ENCODE measurements around the gene BCR.

DNA sequence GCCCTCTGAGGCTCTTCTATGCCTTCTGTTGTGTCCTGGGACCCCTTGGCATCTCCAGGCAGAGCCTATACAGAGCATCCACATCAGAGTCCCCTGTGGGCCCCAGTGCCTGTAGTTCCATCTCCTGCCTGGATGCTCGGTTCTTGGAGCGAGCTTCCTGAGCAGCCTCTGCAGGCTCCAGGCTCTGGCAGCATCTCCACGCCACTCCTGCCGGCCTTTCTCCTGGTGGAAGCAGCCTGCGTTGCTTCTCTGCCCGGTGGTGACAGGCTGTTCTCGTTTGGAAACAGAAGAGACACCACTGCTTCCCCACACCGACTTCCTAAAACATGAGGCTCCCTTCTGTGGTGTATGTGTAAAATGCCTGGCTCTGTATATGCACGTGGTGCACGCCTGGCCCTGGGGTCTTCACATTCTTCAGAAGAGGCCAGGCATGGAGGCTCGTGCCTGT lies 52.8 kb downstream of the BCR start:
- TF ChIP-seq RCOR1 (IDR thresholded peaks at IDR 0.05; ENCODE audit: insufficient replicate concordance, low read length) (no peak), POLR2A (IDR thresholded peaks at IDR 0.05; ENCODE audit: low read depth, low read length) (no peak), RFX5 (IDR thresholded peaks at IDR 0.05; ENCODE audit: low read depth, low read length) (no peak), CEBPB (IDR thresholded peaks at IDR 0.05; ENCODE audit: low read depth, low read length) (no peak), NFE2L2 (IDR thresholded peaks at IDR 0.05; ENCODE audit: low read depth, low read length) (no peak), SMC3 (IDR thresholded peaks at IDR 0.05; ENCODE audit: low read depth, low read length) (no peak), RAD21 (IDR thresholded peaks at IDR 0.05; ENCODE audit: low read length) (no peak)
- TF ChIP-seq, protein P1, sequence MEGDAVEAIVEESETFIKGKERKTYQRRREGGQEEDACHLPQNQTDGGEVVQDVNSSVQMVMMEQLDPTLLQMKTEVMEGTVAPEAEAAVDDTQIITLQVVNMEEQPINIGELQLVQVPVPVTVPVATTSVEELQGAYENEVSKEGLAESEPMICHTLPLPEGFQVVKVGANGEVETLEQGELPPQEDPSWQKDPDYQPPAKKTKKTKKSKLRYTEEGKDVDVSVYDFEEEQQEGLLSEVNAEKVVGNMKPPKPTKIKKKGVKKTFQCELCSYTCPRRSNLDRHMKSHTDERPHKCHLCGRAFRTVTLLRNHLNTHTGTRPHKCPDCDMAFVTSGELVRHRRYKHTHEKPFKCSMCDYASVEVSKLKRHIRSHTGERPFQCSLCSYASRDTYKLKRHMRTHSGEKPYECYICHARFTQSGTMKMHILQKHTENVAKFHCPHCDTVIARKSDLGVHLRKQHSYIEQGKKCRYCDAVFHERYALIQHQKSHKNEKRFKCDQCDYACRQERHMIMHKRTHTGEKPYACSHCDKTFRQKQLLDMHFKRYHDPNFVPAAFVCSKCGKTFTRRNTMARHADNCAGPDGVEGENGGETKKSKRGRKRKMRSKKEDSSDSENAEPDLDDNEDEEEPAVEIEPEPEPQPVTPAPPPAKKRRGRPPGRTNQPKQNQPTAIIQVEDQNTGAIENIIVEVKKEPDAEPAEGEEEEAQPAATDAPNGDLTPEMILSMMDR (conservative IDR thresholded peaks at IDR 0.05; ENCODE audit: low read depth, low read length) = no peak
- TF ChIP-seq, protein P2, sequence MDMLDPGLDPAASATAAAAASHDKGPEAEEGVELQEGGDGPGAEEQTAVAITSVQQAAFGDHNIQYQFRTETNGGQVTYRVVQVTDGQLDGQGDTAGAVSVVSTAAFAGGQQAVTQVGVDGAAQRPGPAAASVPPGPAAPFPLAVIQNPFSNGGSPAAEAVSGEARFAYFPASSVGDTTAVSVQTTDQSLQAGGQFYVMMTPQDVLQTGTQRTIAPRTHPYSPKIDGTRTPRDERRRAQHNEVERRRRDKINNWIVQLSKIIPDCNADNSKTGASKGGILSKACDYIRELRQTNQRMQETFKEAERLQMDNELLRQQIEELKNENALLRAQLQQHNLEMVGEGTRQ (IDR thresholded peaks at IDR 0.05; ENCODE audit: low read depth, low read length) = no peak

Measured in IMR-90 (cell line).